Subcutaneous abdominal adipose tissue (tissue), 5 donors: ENCODE results near the gene ZNF583.

Experiments used
- H3K27ac ChIP-seq: one replicate; pipeline ENCODE4 v1.7.0; 2013; ENCODE audit warnings: low read depth, mild to moderate bottlenecking, inconsistent platforms, low read length, moderate library complexity
- H3K27me3 ChIP-seq, 5 donors: one replicate each; pipeline ENCODE4 v1.7.0; 2013; ENCODE audit warnings: low read length in 5 of 5, inconsistent platforms in 1 of 5; ENCODE audit not compliant: control insufficient read depth in 5 of 5, insufficient read depth in 4 of 5
- H3K36me3 ChIP-seq, 5 donors: one replicate each; pipeline ENCODE4 v1.7.0; 2013; ENCODE audit warnings: low read length in 5 of 5; ENCODE audit not compliant: control insufficient read depth in 5 of 5, insufficient read depth in 5 of 5
- H3K4me1 ChIP-seq, 5 donors: one replicate each; pipeline ENCODE4 v1.7.0; 2013; ENCODE audit warnings: low read length in 5 of 5, mild to moderate bottlenecking in 3 of 5, moderate library complexity in 1 of 5; ENCODE audit not compliant: control insufficient read depth in 5 of 5, insufficient read depth in 5 of 5
- H3K4me3 ChIP-seq, 5 donors: one replicate each; pipeline ENCODE4 v1.7.0; 2013; ENCODE audit warnings: low read length in 5 of 5, low read depth in 1 of 5
- H3K9ac ChIP-seq, 5 donors: one replicate each; pipeline ENCODE4 v1.7.0; 2013; ENCODE audit warnings: low read length in 5 of 5, mild to moderate bottlenecking in 4 of 5, moderate library complexity in 3 of 5
- H3K9me3 ChIP-seq, 5 donors: one replicate each; pipeline ENCODE4 v1.7.0; 2013; ENCODE audit warnings: low read length in 5 of 5; ENCODE audit not compliant: control insufficient read depth in 5 of 5
- donor health status: healthy.
- donor health status: healthy.
- donor health status: healthy.
- donor health status: healthy.
- donor health status: healthy.

Gene ZNF583

GRCh38 chr19:56383826-56384605, 20.1 kb upstream of the ZNF583 start:
- H3K36me3 ChIP-seq, result peaks cover 16 to 48% (median 40%) of the 10 kb centered on the region in 5 donors
- H3K9ac ChIP-seq, result no peak overlapping the region
- H3K4me3 ChIP-seq, result peak overlapping the region in 3 of 5 donors; percentile 17 to 35 (median 19)
- no peak overlapping the region for H3K27ac ChIP-seq
- peaks cover 7 to 58% (median 40%) of the 10 kb centered on the region in 5 donors for H3K9me3 ChIP-seq
- no peaks in the 10 kb centered on the region for H3K27me3 ChIP-seq
- H3K4me1 ChIP-seq, result no peaks in the 10 kb centered on the region

DNA sequence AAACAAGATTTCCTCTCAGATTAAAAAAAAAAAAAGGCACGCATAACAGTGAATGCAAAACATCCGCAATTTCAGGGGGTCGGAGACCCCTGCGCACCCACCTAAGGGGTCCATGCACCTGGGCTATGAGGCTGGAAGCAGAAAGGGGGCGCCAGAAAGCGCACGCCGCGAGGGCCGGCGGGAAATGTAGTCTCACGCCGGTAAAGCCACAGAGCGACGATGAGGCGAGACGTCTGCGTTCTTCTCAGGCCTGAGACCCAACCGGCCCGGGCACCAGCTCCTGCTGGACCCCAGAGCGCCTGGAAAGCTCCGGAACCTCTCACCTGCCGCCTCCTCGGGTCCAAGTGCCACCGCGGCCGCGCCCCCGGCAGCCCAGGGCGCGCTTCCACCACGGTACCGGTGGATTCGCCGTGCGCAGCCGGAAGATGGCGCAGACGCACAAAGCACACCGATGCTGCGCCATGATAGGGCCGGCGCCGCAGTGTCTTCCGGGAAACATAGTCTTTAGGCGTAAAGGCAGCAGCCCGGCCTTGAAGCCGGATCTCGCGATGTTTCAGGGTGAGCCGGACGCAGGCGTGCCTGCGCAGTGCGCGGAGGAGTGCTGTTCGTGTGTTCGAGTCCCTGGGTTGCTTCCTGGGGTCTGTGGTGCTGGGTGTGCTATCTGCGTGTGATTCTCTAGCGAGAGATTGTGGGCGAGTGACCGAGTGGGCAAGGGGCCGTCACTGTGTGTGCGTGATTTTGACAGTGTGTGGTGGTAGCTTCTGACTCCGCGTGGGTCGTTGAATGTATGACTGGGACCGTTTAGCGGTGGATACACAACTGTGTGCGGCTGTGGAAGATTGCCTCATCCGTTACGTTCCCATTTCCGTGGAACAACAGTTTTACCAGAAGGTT, 10.8 kb upstream of the ZNF583 start, which contains the start of gene ZNF582:
Gene ZNF582 (minus strand): TSS at position 416 of the 894 bp plus-strand sequence. CDS start 1,782 bp downstream, outside the sequence.
- Histone ChIP-seq H3K36me3 (peaks cover 11 to 33% (median 23%) of the 10 kb centered on the region in 5 donors), H3K4me3 (peak within 1 kb of the TSS; percentile 69 to 99 (median 91)), H3K4me1 (peaks cover 0 to 20% (median 17%) of the 10 kb centered on the region in 5 donors), H3K9ac (peak within 1 kb of the TSS; percentile 20 to 85 (median 78)), H3K9me3 (peaks cover 0 to 16% (median 3%) of the 10 kb centered on the region in 5 donors), H3K27ac (peak within 1 kb of the TSS; percentile 80), H3K27me3 (no peaks in the 10 kb centered on the region)

- Histone ChIP-seq H3K36me3 (peaks cover 6 to 17% (median 7%) of the 10 kb centered on the region in 5 donors), H3K9ac (no peak overlapping the region), H3K4me1 (peaks cover 0 to 12% (median 11%) of the 10 kb centered on the region in 5 donors), H3K9me3 (peaks cover 0 to 34% (median 24%) of the 10 kb centered on the region in 5 donors), H3K27me3 (no peaks in the 10 kb centered on the region), H3K27ac (no peak overlapping the region), H3K4me3 (no peak overlapping the region)
Measured at GRCh38 chr19:56398809-56399208, 5.3 kb upstream of the ZNF583 start.

DNA sequence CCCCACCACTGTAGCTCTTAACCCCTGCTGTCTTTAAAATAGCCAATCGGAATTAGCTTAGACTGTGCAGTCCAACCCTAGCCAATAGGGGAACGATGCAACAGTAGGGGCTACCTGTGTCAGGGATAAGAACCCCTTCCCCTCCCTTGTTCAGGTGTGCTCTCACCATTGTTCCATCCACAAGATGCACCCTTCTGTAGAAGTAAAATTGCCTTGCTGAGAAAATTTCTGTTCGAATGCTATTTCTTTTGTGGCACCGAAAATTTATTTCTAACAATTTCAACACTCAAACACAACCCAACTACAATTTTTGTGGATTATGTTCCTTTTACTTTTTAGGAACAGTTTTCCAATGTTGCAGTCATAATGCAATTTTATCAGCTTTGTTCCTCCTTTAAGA, 3.6 kb upstream of the ZNF583 start:
- Histone ChIP-seq H3K9ac (no peak overlapping the region), H3K4me1 (peaks cover 6 to 21% (median 17%) of the 10 kb centered on the region in 5 donors), H3K4me3 (peak overlapping the region in 2 of 5 donors; percentile 13 to 27), H3K27me3 (no peaks in the 10 kb centered on the region), H3K36me3 (peaks cover 3 to 17% (median 7%) of the 10 kb centered on the region in 5 donors), H3K9me3 (peaks cover 0 to 29% (median 22%) of the 10 kb centered on the region in 5 donors), H3K27ac (no peak overlapping the region)

GRCh38 chr19:56403261-56403660, 871 bp upstream of the ZNF583 start:
- peak overlapping the region; percentile 87 for H3K27ac ChIP-seq
- H3K36me3 ChIP-seq, result peaks cover 13 to 22% (median 20%) of the 10 kb centered on the region in 5 donors
- H3K4me1 ChIP-seq, result peaks cover 6 to 21% (median 17%) of the 10 kb centered on the region in 5 donors
- peak overlapping the region; percentile 88 to 95 (median 92) for H3K4me3 ChIP-seq
- H3K9me3 ChIP-seq, result peaks cover 4 to 38% (median 24%) of the 10 kb centered on the region in 5 donors
- H3K9ac ChIP-seq, result peak overlapping the region; percentile 81 to 88 (median 86)
- H3K27me3 ChIP-seq, result no peaks in the 10 kb centered on the region

- peak overlapping the region; percentile 87 for H3K27ac ChIP-seq
- H3K4me1 ChIP-seq, result peaks cover 6 to 21% (median 17%) of the 10 kb centered on the region in 5 donors
Measured at GRCh38 chr19:56404705-56405056, 549 bp downstream of the ZNF583 start.

GRCh38 chr19:56405062-56405461, 930 bp downstream of the ZNF583 start:
- no peak overlapping the region for H3K27ac ChIP-seq
- H3K9ac ChIP-seq, result no peak overlapping the region
- H3K4me1 ChIP-seq, result peaks cover 6 to 21% (median 17%) of the 10 kb centered on the region in 5 donors
- peaks cover 29 to 34% (median 33%) of the 10 kb centered on the region in 5 donors for H3K36me3 ChIP-seq
- H3K27me3 ChIP-seq, result no peaks in the 10 kb centered on the region
- H3K4me3 ChIP-seq, result peak overlapping the region; percentile 83 to 95 (median 92)
- H3K9me3 ChIP-seq, result peaks cover 16 to 43% (median 35%) of the 10 kb centered on the region in 5 donors

More at GRCh38 chr19:56404705-56405056, 549 bp downstream of the ZNF583 start:
- H3K36me3 ChIP-seq, result peaks cover 27 to 30% (median 29%) of the 10 kb centered on the region in 5 donors
- H3K9me3 ChIP-seq, result peaks cover 16 to 47% (median 33%) of the 10 kb centered on the region in 5 donors
- peak overlapping the region; percentile 23 to 88 (median 86) for H3K9ac ChIP-seq
- no peaks in the 10 kb centered on the region for H3K27me3 ChIP-seq
- H3K4me3 ChIP-seq, result peak overlapping the region; percentile 83 to 95 (median 92)

DNA sequence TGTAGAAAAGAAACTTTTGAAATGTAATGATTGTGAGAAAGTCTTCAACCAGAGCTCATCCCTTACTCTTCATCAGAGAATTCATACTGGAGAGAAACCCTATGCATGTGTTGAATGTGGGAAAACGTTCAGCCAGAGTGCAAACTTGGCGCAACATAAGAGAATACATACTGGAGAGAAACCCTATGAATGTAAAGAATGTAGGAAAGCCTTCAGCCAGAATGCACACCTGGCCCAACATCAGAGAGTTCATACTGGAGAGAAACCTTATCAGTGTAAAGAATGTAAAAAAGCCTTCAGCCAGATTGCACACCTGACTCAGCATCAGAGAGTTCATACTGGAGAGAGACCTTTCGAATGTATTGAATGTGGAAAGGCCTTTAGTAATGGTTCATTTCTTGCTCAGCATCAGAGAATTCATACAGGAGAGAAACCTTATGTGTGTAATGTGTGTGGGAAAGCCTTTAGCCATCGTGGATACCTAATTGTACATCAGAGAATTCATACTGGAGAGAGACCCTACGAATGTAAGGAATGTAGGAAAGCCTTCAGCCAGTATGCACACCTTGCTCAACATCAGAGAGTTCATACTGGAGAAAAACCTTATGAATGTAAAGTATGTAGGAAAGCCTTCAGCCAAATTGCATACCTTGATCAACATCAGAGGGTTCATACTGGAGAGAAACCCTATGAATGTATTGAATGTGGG, 19.3 kb downstream of the ZNF583 start:
- H3K36me3 ChIP-seq, result peaks cover 26 to 47% (median 30%) of the 10 kb centered on the region in 5 donors
- H3K27me3 ChIP-seq, result no peaks in the 10 kb centered on the region
- H3K27ac ChIP-seq, result no peak overlapping the region
- peak overlapping the region; percentile 8 to 65 (median 47) for H3K4me3 ChIP-seq
- H3K9me3 ChIP-seq, result peaks cover 85 to 98% (median 91%) of the 10 kb centered on the region in 5 donors
- peaks cover 0 to 2% (median 0%) of the 10 kb centered on the region in 5 donors for H3K4me1 ChIP-seq
- no peak overlapping the region for H3K9ac ChIP-seq

DNA sequence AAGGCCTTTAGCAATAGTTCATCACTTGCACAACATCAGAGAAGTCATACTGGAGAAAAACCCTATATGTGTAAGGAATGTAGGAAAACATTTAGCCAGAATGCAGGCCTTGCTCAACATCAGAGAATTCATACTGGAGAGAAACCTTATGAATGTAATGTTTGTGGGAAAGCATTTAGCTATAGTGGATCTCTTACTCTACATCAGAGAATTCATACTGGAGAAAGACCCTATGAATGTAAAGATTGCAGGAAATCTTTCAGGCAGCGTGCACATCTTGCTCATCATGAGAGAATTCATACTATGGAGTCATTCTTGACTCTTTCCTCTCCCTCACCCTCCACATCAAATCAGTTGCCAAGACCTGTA, 19.8 kb downstream of the ZNF583 start:
- Histone ChIP-seq H3K27ac (no peak overlapping the region), H3K9ac (no peak overlapping the region), H3K4me1 (peaks cover 0 to 2% (median 0%) of the 10 kb centered on the region in 5 donors), H3K9me3 (peaks cover 86 to 97% (median 91%) of the 10 kb centered on the region in 5 donors), H3K27me3 (no peaks in the 10 kb centered on the region), H3K4me3 (peak overlapping the region; percentile 8 to 65 (median 47)), H3K36me3 (peaks cover 23 to 42% (median 28%) of the 10 kb centered on the region in 5 donors)
